Panc1 (cell line): ENCODE results near the gene TP63.

Source experiments
- POLR2AphosphoS5 ChIP-seq: IDR thresholded peaks from 2 replicates; pipeline ENCODE4 v1.6.1; 2012; ENCODE audit warnings: mild to moderate bottlenecking, low read depth, low read length, moderate library complexity
- TCF7L2 ChIP-seq: IDR thresholded peaks from 2 replicates; pipeline ENCODE4 v1.6.1; 2011; ENCODE audit warnings: mild to moderate bottlenecking, low read depth, low read length, inconsistent platforms
- TF ChIP-seq, protein P1 (sequence below): fragments of 450-650 bp; IDR thresholded peaks from 2 replicates; pipeline ENCODE4 v1.5.1; 2017; ENCODE audit warnings: mild to moderate bottlenecking
- TF ChIP-seq, protein P2 (sequence below), 2 experiments: IDR thresholded peaks; 2 replicates each; pipeline ENCODE4 v1.6.1; 2011 to 2012; ENCODE audit warnings: low read depth in 2 of 2, control low read depth in 1 of 2, low read length in 1 of 2, mild to moderate bottlenecking in 1 of 2, moderate library complexity in 1 of 2; ENCODE audit not compliant: insufficient read depth in 1 of 2

DNA sequence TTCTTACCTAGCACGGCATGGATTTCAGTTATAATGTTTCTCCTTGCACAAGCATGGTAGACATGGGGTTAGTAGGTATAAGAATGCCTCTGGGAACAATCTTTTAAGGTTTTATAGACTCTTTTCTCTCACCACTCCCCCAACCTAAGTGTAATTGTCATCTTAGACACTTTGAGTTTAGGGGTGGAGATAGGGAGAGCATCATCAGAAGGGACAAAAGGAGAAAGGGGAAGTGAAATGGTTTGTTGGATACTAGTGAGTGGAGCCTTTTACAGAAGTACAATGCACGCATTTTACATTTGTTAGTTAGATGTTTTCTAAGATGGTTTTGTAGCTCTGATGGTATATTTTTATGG, 189.2 kb downstream of the TP63 start:
- TF ChIP-seq POLR2AphosphoS5 (no peak), TCF7L2 (no peak)
- TF ChIP-seq, protein P1, sequence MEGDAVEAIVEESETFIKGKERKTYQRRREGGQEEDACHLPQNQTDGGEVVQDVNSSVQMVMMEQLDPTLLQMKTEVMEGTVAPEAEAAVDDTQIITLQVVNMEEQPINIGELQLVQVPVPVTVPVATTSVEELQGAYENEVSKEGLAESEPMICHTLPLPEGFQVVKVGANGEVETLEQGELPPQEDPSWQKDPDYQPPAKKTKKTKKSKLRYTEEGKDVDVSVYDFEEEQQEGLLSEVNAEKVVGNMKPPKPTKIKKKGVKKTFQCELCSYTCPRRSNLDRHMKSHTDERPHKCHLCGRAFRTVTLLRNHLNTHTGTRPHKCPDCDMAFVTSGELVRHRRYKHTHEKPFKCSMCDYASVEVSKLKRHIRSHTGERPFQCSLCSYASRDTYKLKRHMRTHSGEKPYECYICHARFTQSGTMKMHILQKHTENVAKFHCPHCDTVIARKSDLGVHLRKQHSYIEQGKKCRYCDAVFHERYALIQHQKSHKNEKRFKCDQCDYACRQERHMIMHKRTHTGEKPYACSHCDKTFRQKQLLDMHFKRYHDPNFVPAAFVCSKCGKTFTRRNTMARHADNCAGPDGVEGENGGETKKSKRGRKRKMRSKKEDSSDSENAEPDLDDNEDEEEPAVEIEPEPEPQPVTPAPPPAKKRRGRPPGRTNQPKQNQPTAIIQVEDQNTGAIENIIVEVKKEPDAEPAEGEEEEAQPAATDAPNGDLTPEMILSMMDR = no peak
- TF ChIP-seq, protein P2, sequence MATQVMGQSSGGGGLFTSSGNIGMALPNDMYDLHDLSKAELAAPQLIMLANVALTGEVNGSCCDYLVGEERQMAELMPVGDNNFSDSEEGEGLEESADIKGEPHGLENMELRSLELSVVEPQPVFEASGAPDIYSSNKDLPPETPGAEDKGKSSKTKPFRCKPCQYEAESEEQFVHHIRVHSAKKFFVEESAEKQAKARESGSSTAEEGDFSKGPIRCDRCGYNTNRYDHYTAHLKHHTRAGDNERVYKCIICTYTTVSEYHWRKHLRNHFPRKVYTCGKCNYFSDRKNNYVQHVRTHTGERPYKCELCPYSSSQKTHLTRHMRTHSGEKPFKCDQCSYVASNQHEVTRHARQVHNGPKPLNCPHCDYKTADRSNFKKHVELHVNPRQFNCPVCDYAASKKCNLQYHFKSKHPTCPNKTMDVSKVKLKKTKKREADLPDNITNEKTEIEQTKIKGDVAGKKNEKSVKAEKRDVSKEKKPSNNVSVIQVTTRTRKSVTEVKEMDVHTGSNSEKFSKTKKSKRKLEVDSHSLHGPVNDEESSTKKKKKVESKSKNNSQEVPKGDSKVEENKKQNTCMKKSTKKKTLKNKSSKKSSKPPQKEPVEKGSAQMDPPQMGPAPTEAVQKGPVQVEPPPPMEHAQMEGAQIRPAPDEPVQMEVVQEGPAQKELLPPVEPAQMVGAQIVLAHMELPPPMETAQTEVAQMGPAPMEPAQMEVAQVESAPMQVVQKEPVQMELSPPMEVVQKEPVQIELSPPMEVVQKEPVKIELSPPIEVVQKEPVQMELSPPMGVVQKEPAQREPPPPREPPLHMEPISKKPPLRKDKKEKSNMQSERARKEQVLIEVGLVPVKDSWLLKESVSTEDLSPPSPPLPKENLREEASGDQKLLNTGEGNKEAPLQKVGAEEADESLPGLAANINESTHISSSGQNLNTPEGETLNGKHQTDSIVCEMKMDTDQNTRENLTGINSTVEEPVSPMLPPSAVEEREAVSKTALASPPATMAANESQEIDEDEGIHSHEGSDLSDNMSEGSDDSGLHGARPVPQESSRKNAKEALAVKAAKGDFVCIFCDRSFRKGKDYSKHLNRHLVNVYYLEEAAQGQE (IDR thresholded peaks at IDR 0.05; ENCODE audit: insufficient read depth in 1 of 2, low read depth in 2 of 2, low read length in 1 of 2) = no peak
